HG03045 (cell line): ENCODE results near the gene ZFX.

Source experiments
- ATAC-seq: cut with Tn5 transposase; IDR thresholded peaks from one replicate; pipeline ENCODE4 v1.9.1; 2021; ENCODE audit warnings: mild to moderate bottlenecking, moderate library complexity; ENCODE audit not compliant: unreplicated experiment

Gene ZFX

GRCh38 chrX:24231641-24232179 is 82.2 kb downstream of the ZFX start:
- no peak for ATAC-seq

- ATAC-seq = no peak
These were observed 83.3 kb downstream of the ZFX start for GRCh38 chrX:24232796-24233195.

GRCh38 chrX:24235084-24235710 is 85.7 kb downstream of the ZFX start:
- no peak for ATAC-seq

GRCh38 chrX:24241822-24242648 is 92.5 kb downstream of the ZFX start:
- no peak for ATAC-seq

GRCh38 chrX:24242649-24243175 is 93.2 kb downstream of the ZFX start:
- peak; percentile 66 for ATAC-seq

- no peak for ATAC-seq
These were observed 93.7 kb downstream of the ZFX start for GRCh38 chrX:24243188-24243587.

- ATAC-seq = no peak
These were observed 94.2 kb downstream of the ZFX start for GRCh38 chrX:24243692-24244091.

- no peak for ATAC-seq
These were observed 95.7 kb downstream of the ZFX start for GRCh38 chrX:24245202-24245601.

- no peak for ATAC-seq
These were observed 98.5 kb downstream of the ZFX start for GRCh38 chrX:24248042-24248441.

- no peak for ATAC-seq
These were observed 103.5 kb downstream of the ZFX start for GRCh38 chrX:24253030-24253429.

- ATAC-seq = no peak
These were observed 103.9 kb downstream of the ZFX start for GRCh38 chrX:24253469-24253868.

- ATAC-seq = no peak
These were observed 107.5 kb downstream of the ZFX start for GRCh38 chrX:24257011-24257410.

- ATAC-seq = no peak
These were observed 110.2 kb downstream of the ZFX start for GRCh38 chrX:24259544-24260240.

GRCh38 chrX:24260842-24261550 is 111.5 kb downstream of the ZFX start:
- no peak for ATAC-seq

GRCh38 chrX:24262309-24262708 is 112.8 kb downstream of the ZFX start:
- ATAC-seq = no peak

- ATAC-seq = no peak
These were observed 114.9 kb downstream of the ZFX start for GRCh38 chrX:24264383-24264782.
